ENCODE measurements around the gene DIP2B. TPM values are rescaled to one million over a fixed set of nuclear protein-coding genes. Genes with fewer than 3 reads are reported as not detected.

The DIP2B gene
- total and polyA plus RNA-seq, 12 donors: 3.0 to 21.5 (median 15.8) TPM

DNA sequence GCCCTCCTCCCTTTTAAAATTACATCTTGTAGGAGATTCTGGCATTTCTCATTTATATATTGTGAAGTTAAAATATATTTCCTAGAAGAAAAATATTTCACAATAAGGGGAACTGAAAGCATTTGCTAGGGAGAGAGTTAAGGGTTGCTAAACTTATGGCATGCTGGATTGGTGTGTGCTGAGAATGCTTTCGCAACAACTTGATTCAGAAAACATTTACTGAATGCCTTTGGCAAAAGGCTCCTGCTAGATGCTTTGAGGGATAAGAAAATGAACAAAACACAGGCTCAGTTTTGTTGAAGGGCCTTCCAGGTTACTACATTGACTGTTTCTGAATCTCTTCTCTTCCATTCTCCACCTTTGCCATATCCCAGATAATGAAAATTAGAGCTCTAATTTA is 67.5 kb downstream of the DIP2B start:
- H3K4me3 ChIP-seq: no peak overlapping the region
- WGBS, 2 donors: 59 to 67% methylated on average over 1 of the region's 1 CpG
- H3K36me3 ChIP-seq: no peaks in the 10 kb centered on the region
- no peaks in the 10 kb centered on the region for H3K27me3 ChIP-seq
- intact Hi-C loops (cut with DNase I): loop anchor here in 1 of 10 donors (5.0 kb wide), 1 partner anchor 65 kb away; no protein-coding TSS in a partner anchor
- no peaks in the 10 kb centered on the region for H3K9me3 ChIP-seq
- DNase-seq (no peak), ATAC-seq (peak in 5 of 8 donors; percentile 43 to 77 (median 64))
- TF ChIP-seq, protein P1, sequence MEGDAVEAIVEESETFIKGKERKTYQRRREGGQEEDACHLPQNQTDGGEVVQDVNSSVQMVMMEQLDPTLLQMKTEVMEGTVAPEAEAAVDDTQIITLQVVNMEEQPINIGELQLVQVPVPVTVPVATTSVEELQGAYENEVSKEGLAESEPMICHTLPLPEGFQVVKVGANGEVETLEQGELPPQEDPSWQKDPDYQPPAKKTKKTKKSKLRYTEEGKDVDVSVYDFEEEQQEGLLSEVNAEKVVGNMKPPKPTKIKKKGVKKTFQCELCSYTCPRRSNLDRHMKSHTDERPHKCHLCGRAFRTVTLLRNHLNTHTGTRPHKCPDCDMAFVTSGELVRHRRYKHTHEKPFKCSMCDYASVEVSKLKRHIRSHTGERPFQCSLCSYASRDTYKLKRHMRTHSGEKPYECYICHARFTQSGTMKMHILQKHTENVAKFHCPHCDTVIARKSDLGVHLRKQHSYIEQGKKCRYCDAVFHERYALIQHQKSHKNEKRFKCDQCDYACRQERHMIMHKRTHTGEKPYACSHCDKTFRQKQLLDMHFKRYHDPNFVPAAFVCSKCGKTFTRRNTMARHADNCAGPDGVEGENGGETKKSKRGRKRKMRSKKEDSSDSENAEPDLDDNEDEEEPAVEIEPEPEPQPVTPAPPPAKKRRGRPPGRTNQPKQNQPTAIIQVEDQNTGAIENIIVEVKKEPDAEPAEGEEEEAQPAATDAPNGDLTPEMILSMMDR (IDR thresholded peaks at IDR 0.05): no peak
- H3K4me1 ChIP-seq: peaks cover 14 to 78% (median 71%) of the 10 kb centered on the region in 9 donors
- H3K27ac ChIP-seq: peak overlapping the region in 2 of 10 donors; percentile 2 to 54

DNA sequence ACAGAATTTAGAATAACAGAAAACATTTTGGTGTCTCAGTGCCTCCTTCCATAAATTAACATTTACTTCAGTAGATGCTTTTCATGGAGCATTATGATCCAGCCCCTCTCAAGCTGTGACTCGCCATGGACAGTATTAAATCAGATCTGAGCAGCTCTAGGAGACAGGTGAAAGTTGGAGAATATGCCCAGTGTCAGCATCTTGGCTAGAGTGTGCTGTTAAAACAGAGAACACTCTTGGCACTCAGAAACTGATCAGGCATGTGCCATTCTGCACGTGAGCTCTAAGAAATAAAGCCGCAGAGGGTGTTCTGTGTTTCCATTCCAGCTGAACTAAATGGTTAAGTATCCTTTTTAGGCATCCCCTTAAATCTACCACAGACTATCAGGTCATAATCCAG is 68.0 kb downstream of the DIP2B start:
- 54 to 66% methylated on average over 3 of the region's 3 CpGs for WGBS, 2 donors
- H3K4me3 ChIP-seq: no peak overlapping the region
- H3K36me3 ChIP-seq: no peaks in the 10 kb centered on the region
- H3K27me3 ChIP-seq: no peaks in the 10 kb centered on the region
- H3K27ac ChIP-seq: peak overlapping the region in 2 of 10 donors; percentile 2 to 54
- DNase-seq (no peak), ATAC-seq (peak in 2 of 8 donors; percentile 16 to 41)
- TF ChIP-seq, protein P1 (IDR thresholded peaks at IDR 0.05): no peak
- H3K9me3 ChIP-seq: no peaks in the 10 kb centered on the region
- H3K4me1 ChIP-seq: peaks cover 14 to 73% (median 69%) of the 10 kb centered on the region in 9 donors
- intact Hi-C loops (cut with DNase I): loop anchor here in 1 of 10 donors (5.0 kb wide), 1 partner anchor 65 kb away; no protein-coding TSS in a partner anchor

DNA sequence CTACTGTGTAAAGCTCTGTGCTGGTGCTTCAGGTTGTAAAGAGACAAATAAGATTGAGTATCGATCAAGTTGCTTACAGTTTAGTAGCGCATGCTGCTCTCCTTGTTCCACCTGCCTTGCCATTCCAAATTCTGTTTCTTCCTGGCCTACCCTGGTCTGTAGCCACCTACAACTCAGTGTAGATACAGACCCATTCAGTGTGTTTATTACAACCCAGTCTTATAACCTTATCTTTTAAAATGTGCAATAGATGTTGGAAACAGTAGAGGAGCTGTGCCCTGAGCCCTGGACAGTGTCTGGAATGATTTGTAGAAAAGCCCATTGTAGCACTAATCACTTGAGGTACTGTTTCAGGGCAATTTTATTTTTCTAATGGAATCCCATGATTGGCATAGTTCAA is 68.5 kb downstream of the DIP2B start:
- DNase-seq: no peak
- peak in 1 of 8 donors; percentile 8 for ATAC-seq
- intact Hi-C loops (cut with DNase I): loop anchor here in 1 of 10 donors (5.0 kb wide), 1 partner anchor 66 kb away; no protein-coding TSS in a partner anchor
- Histone ChIP-seq H3K4me3 (no peak overlapping the region), H3K27ac (peak overlapping the region in 1 of 10 donors; percentile 54), H3K9me3 (no peaks in the 10 kb centered on the region), H3K4me1 (peaks cover 14 to 68% (median 64%) of the 10 kb centered on the region in 9 donors), H3K27me3 (no peaks in the 10 kb centered on the region), H3K36me3 (no peaks in the 10 kb centered on the region)
- 94% methylated on average over 2 of the region's 2 CpGs for WGBS, 2 donors
- TF ChIP-seq, protein P1 (IDR thresholded peaks at IDR 0.05): no peak

DNA sequence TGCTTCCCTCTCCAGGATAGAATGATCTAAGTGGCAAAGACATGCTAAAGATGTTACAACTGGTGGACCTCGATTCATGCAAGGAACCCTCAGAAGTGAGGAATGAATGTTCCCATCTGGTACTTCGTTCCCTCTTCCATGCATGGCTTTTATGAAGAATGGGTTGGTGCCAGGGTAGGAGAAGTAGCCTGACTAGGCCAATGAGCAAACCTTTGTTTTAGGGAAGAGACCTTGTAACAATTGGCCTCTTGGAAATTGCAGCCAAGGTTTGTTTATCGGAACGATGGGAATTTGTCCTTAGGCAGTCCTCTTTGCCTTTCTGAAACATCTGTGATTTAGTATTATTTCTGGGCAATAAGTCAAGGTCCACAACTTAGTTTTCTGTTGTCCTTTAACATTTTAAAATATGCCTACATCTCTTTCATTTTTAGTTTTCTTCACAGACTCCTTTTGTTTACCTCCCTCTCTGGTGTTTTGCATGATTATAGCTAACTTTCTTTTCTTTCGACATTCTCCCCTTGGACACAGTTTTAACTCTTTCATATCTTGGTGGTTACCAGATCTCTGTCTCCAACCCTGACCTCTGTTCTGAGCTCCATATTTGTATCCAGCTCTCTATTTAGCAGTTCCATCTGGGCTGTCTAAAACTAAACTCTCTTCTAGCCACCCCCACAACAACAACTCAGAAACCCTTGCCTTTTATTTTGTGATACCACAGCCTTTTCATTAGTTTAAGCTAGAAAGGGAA is 70.0 kb downstream of the DIP2B start:
- intact Hi-C loops (cut with DNase I): loop anchor here in 1 of 10 donors (5.0 kb wide), 1 partner anchor 67 kb away; no protein-coding TSS in a partner anchor
- peak overlapping the region in 3 of 10 donors; percentile 21 to 30 (median 24) for H3K27ac ChIP-seq
- peaks cover 14 to 62% (median 55%) of the 10 kb centered on the region in 9 donors for H3K4me1 ChIP-seq

More for the DNA sequence above, 70.0 kb downstream of the DIP2B start:
- Histone ChIP-seq H3K4me3 (no peak overlapping the region), H3K27me3 (no peaks in the 10 kb centered on the region), H3K36me3 (no peaks in the 10 kb centered on the region), H3K9me3 (no peaks in the 10 kb centered on the region)
- TF ChIP-seq, protein P1 (IDR thresholded peaks at IDR 0.05): no peak
- no peak for DNase-seq
- WGBS, 2 donors: 36 to 59% methylated on average over 5 of the region's 5 CpGs
- no peak for ATAC-seq
